22Rv1 (cell line): ENCODE measurements around the gene TRANK1.

Source experiments
- CTCF ChIP-seq: fragments of 450-650 bp; IDR thresholded peaks from 2 replicates; pipeline ENCODE4 v1.5.1; 2017; ENCODE audit warnings: mild to moderate bottlenecking
- ZFX ChIP-seq: fragments of 450-650 bp; IDR thresholded peaks from 2 replicates; pipeline ENCODE4 v1.6.1; 2017; ENCODE audit warnings: antibody characterized with exemption, borderline replicate concordance

GRCh38 chr3:36988356-36988755 is 43.5 kb upstream of the TRANK1 start:
- TF ChIP-seq CTCF: no peak
- no peak for TF ChIP-seq ZFX
